ENCODE measurements around the gene WDR54. TPM values are rescaled to one million over a fixed set of nuclear protein-coding genes. Genes with fewer than 3 reads are reported as not detected.
A peak's percentile ranks its signal among the peaks of the same experiment; 100 is the strongest.

The WDR54 gene
- total and polyA plus RNA-seq, 7 donors, result 0.52 to 2.4 (median 1.5) TPM

- Histone ChIP-seq H3K36me3 (ENCODE audit: insufficient read depth in 1 of 2, low read depth in 1 of 2) (no peaks in the 10 kb centered on the region), H3K4me3 (no peak overlapping the region), H3K27me3 (ENCODE audit: insufficient read depth in 3 of 3, low read length in 2 of 3) (peaks cover 0 to 12% (median 2%) of the 10 kb centered on the region in 3 donors), H3K4me1 (no peaks in the 10 kb centered on the region), H3K9me3 (no peaks in the 10 kb centered on the region), H3K27ac (no peak overlapping the region)
- intact Hi-C loops (cut with DNase I), result no loop called here
- ATAC-seq (no peak), DNase-seq (no peak)
- TF ChIP-seq, protein P1, sequence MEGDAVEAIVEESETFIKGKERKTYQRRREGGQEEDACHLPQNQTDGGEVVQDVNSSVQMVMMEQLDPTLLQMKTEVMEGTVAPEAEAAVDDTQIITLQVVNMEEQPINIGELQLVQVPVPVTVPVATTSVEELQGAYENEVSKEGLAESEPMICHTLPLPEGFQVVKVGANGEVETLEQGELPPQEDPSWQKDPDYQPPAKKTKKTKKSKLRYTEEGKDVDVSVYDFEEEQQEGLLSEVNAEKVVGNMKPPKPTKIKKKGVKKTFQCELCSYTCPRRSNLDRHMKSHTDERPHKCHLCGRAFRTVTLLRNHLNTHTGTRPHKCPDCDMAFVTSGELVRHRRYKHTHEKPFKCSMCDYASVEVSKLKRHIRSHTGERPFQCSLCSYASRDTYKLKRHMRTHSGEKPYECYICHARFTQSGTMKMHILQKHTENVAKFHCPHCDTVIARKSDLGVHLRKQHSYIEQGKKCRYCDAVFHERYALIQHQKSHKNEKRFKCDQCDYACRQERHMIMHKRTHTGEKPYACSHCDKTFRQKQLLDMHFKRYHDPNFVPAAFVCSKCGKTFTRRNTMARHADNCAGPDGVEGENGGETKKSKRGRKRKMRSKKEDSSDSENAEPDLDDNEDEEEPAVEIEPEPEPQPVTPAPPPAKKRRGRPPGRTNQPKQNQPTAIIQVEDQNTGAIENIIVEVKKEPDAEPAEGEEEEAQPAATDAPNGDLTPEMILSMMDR (IDR thresholded peaks at IDR 0.05), result no peak
These were observed 15.5 kb upstream of the WDR54 start for GRCh38 chr2:74406035-74406434.

- TF ChIP-seq, protein P1 (IDR thresholded peaks at IDR 0.05), result no peak
- H3K36me3 ChIP-seq (ENCODE audit: insufficient read depth in 1 of 2, low read depth in 1 of 2), result no peaks in the 10 kb centered on the region
- no peak for ATAC-seq
- 72 to 82% (median 76%) methylated on average over 5 of the region's 5 CpGs for WGBS, 3 donors
- intact Hi-C loops (cut with DNase I), result no loop called here
- H3K4me3 ChIP-seq, result no peak overlapping the region
- no peak overlapping the region for H3K27ac ChIP-seq
- H3K4me1 ChIP-seq, result no peaks in the 10 kb centered on the region
- H3K27me3 ChIP-seq (ENCODE audit: insufficient read depth in 3 of 3, low read length in 2 of 3), result peaks cover 0 to 12% (median 2%) of the 10 kb centered on the region in 3 donors
- no peaks in the 10 kb centered on the region for H3K9me3 ChIP-seq
- DNase-seq, result no peak
These were observed 13.8 kb upstream of the WDR54 start for GRCh38 chr2:74407682-74408081.

- 75 to 80% (median 80%) methylated on average over 8 of the region's 8 CpGs for WGBS, 3 donors
- no peaks in the 10 kb centered on the region for H3K4me1 ChIP-seq
- no peak overlapping the region for H3K4me3 ChIP-seq
- DNase-seq (no peak), ATAC-seq (no peak)
- H3K27ac ChIP-seq, result no peak overlapping the region
- peaks cover 0 to 29% (median 7%) of the 10 kb centered on the region in 3 donors for H3K27me3 ChIP-seq (ENCODE audit: insufficient read depth in 3 of 3, low read length in 2 of 3)
- H3K9me3 ChIP-seq, result no peaks in the 10 kb centered on the region
- intact Hi-C loops (cut with DNase I), result no loop called here
- TF ChIP-seq, protein P1 (IDR thresholded peaks at IDR 0.05), result no peak
- no peaks in the 10 kb centered on the region for H3K36me3 ChIP-seq (ENCODE audit: insufficient read depth in 1 of 2, low read depth in 1 of 2)
These were observed 8.4 kb upstream of the WDR54 start for GRCh38 chr2:74413001-74413698.

DNA sequence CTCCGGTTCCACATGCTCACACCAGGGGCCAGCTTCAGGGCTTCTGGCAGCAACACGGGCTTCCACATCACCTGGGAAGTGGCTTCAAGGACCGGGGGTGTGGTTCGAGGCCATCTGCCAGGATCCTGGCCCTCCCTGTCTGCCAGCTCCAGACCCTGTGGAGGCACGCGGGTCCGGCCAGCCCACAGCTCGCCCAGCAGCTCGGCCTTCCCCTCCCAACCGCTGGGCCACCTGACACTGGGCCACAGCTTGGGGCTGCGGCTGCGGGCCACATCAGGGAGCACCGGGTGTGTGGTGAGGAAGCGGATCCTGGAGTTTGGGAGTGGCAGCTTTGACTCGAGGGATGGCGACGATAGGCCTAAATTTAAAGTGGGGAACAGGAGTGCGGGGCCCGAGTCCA lies 7.1 kb upstream of the WDR54 start:
- Histone ChIP-seq H3K9me3 (no peaks in the 10 kb centered on the region), H3K27me3 (ENCODE audit: insufficient read depth in 3 of 3, low read length in 2 of 3) (peaks cover 0 to 25% (median 5%) of the 10 kb centered on the region in 3 donors), H3K27ac (no peak overlapping the region), H3K4me1 (no peaks in the 10 kb centered on the region), H3K4me3 (peak overlapping the region; percentile 62), H3K36me3 (ENCODE audit: insufficient read depth in 1 of 2, low read depth in 1 of 2) (no peaks in the 10 kb centered on the region)
- intact Hi-C loops (cut with DNase I), result no loop called here
- 22 to 36% (median 23%) methylated on average over 19 of the region's 19 CpGs for WGBS, 3 donors
- TF ChIP-seq, protein P1 (IDR thresholded peaks at IDR 0.05), result no peak
- no peak for DNase-seq
- peak; percentile 9 to 21 (median 14) for ATAC-seq
